Loucy (cell line): ENCODE results near the gene CETN3.

Source experiments
- H2AFZ ChIP-seq: fragments of 200-600 bp; sonication (generic); 2 replicates; pipeline ENCODE4 v1.6.0; 2016; ENCODE audit warnings: antibody characterized with exemption, mild to moderate bottlenecking, low read length, moderate library complexity
- H3F3A ChIP-seq: fragments of 200-600 bp; 2 replicates; pipeline ENCODE4 v1.6.0; 2016; ENCODE audit warnings: antibody characterized with exemption, low read depth, mild to moderate bottlenecking
- H3K27me3 ChIP-seq: fragments of 200-600 bp; sonication (generic); 2 replicates; pipeline ENCODE4 v1.6.1; 2014; ENCODE audit warnings: low read length, mild to moderate bottlenecking; ENCODE audit not compliant: insufficient read depth, poor library complexity, severe bottlenecking
- H3K36me3 ChIP-seq: fragments of 200-600 bp; sonication (generic); 2 replicates; pipeline ENCODE4 v1.6.1; 2016; ENCODE audit warnings: low read length; ENCODE audit not compliant: insufficient read depth
- H3K4me1 ChIP-seq: fragments of 200-600 bp; sonication (generic); 2 replicates; pipeline ENCODE4 v1.5.1; 2014; ENCODE audit warnings: low read length, mild to moderate bottlenecking; ENCODE audit not compliant: insufficient read depth, poor library complexity, severe bottlenecking
- H3K4me2 ChIP-seq: fragments of 200-600 bp; sonication (generic); 2 replicates; pipeline ENCODE4 v1.6.0; 2014; ENCODE audit warnings: antibody characterized with exemption, low read length, low read depth, mild to moderate bottlenecking; ENCODE audit not compliant: poor library complexity, severe bottlenecking
- H3K4me3 ChIP-seq: fragments of 200-600 bp; sonication (generic); 2 replicates; pipeline ENCODE4 v1.5.1; 2014; ENCODE audit warnings: low read length, mild to moderate bottlenecking, mixed read lengths; ENCODE audit not compliant: poor library complexity, severe bottlenecking
- H3K79me2 ChIP-seq: fragments of 200-600 bp; sonication (generic); 2 replicates; pipeline ENCODE4 v1.6.1; 2014; ENCODE audit warnings: low read length; ENCODE audit not compliant: insufficient read depth
- H3K9ac ChIP-seq: fragments of 200-600 bp; sonication (generic); 2 replicates; pipeline ENCODE4 v1.6.0; 2014; ENCODE audit warnings: mild to moderate bottlenecking, low read depth, low read length, moderate library complexity; ENCODE audit not compliant: poor library complexity, severe bottlenecking
- H3K9me2 ChIP-seq: fragments of 200-600 bp; sonication (generic); replicated peaks from 2 replicates; pipeline ENCODE4 v1.6.1; 2016; ENCODE audit warnings: low read depth, low read length, mixed read lengths
- H3K9me3 ChIP-seq: fragments of 200-600 bp; sonication (generic); 2 replicates; pipeline ENCODE4 v1.6.1; 2014; ENCODE audit warnings: mild to moderate bottlenecking, antibody characterized with exemption, low read length, low read depth; ENCODE audit not compliant: insufficient read depth
- H4K20me1 ChIP-seq: fragments of 200-600 bp; sonication (generic); 2 replicates; pipeline ENCODE4 v1.6.0; 2014; ENCODE audit warnings: antibody characterized with exemption, low read length, mild to moderate bottlenecking; ENCODE audit not compliant: insufficient read depth, poor library complexity, severe bottlenecking
- EZH2phosphoT487 ChIP-seq: fragments of 200-600 bp; IDR thresholded peaks from 2 replicates; pipeline ENCODE4 v1.6.1; 2018; ENCODE audit warnings: antibody characterized with exemption, mild to moderate bottlenecking, moderate library complexity, borderline replicate concordance
- TF ChIP-seq, protein P1 (sequence below): fragments of 200-600 bp; sonication (generic); conservative IDR thresholded peaks from 2 replicates; pipeline ENCODE4 v1.5.1; 2014; ENCODE audit warnings: mild to moderate bottlenecking, antibody characterized with exemption, low read length

CETN3 gene

DNA sequence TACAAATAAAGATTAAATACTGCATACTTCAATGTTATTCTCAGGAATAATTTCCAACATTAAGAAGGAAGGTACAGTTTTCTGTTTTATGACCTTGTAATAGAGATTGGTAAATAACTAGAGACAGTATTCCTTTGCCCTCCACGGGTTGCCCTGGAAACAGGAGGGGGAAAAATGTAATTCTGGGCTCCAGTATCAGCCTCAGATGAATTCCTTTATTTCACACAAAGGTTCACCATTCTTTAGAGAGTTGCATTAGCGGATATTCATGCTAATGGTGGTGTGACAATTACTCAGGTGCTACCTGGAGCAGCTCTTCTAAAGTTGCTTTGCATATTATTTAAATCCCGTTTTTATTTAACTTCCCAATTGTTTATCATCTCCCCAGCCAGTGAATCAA, 42.6 kb downstream of the CETN3 start:
- Histone ChIP-seq H3K9me2 (no peaks in the 10 kb centered on the region), H3K79me2 (no peaks in the 10 kb centered on the region), H3K4me3 (no peak overlapping the region), H3F3A (no peaks in the 10 kb centered on the region), H4K20me1 (no peaks in the 10 kb centered on the region), H3K4me2 (no peak overlapping the region), H3K27me3 (no peaks in the 10 kb centered on the region), H3K9ac (no peak overlapping the region), H3K4me1 (no peaks in the 10 kb centered on the region), H2AFZ (no peak overlapping the region), H3K36me3 (no peaks in the 10 kb centered on the region), H3K9me3 (no peaks in the 10 kb centered on the region)
- TF ChIP-seq, protein P1, sequence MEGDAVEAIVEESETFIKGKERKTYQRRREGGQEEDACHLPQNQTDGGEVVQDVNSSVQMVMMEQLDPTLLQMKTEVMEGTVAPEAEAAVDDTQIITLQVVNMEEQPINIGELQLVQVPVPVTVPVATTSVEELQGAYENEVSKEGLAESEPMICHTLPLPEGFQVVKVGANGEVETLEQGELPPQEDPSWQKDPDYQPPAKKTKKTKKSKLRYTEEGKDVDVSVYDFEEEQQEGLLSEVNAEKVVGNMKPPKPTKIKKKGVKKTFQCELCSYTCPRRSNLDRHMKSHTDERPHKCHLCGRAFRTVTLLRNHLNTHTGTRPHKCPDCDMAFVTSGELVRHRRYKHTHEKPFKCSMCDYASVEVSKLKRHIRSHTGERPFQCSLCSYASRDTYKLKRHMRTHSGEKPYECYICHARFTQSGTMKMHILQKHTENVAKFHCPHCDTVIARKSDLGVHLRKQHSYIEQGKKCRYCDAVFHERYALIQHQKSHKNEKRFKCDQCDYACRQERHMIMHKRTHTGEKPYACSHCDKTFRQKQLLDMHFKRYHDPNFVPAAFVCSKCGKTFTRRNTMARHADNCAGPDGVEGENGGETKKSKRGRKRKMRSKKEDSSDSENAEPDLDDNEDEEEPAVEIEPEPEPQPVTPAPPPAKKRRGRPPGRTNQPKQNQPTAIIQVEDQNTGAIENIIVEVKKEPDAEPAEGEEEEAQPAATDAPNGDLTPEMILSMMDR, result no peak
- TF ChIP-seq EZH2phosphoT487, result no peak

DNA sequence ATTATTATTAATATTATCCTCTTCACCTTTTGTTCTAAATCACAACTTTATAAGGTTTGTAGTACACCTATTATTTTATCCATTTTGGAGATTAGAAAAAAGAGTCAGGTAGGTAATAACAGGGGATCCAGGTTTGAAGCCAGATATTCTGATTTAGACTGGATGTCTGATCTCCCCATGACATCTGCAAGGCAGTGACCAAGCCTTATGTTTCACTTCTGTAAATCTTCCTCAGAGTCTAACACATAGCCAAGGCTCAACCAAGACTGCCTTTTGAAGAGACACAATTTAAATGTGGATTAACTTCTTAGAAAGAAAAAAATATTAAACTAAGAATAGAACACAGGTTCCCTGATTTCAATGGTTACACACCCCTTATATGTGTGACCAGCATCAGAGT, 44.2 kb downstream of the CETN3 start:
- Histone ChIP-seq H3K4me1 (no peaks in the 10 kb centered on the region), H3K27me3 (no peaks in the 10 kb centered on the region), H3K9me2 (no peaks in the 10 kb centered on the region), H2AFZ (no peak overlapping the region), H3K4me3 (no peak overlapping the region), H4K20me1 (no peaks in the 10 kb centered on the region), H3K4me2 (no peak overlapping the region), H3F3A (no peaks in the 10 kb centered on the region), H3K79me2 (no peaks in the 10 kb centered on the region), H3K9me3 (no peaks in the 10 kb centered on the region), H3K9ac (no peak overlapping the region), H3K36me3 (no peaks in the 10 kb centered on the region)
- TF ChIP-seq EZH2phosphoT487, result no peak
- TF ChIP-seq, protein P1, result no peak

DNA sequence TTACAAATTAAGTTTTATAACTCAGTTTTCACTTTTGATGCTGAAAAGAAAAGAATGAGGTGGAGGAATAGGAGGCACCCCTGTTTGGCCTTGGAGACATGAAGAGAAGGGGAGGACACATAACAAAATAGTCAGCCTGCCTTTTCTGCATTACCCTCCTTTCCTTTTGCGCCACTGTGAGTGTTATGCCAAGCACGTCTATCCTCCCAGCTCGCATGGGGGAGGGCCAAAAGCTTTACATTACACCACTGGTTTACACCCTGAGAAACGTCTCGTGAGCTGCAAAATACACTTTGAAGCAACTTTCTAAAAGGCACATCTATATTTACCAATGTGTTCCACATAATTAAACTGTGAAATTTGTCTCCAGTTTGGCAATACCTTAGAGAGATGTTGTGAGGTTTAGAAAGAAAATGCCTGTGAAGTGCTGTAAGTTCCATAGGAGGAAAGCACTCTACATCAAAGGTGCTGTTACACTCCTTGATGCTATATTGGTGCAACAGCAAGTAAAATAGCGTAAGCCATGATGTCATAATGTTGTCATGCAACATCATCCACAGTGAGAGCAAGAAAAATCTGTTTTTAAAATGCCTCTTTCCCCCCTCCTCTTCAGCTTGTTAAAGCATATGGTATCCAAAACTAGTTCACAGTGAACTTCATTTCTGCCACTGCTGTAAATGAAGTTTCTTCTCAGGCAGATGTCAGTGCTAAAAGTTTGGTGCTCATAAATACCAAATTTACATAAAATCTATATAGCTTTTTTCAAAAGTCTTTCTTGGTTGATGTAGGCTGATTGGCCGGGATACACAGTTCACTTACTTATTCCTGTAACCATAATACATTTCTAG, 50.3 kb downstream of the CETN3 start:
- TF ChIP-seq, protein P1, result no peak
- no peak for TF ChIP-seq EZH2phosphoT487
- no peaks in the 10 kb centered on the region for H3K27me3 ChIP-seq
- no peaks in the 10 kb centered on the region for H3K79me2 ChIP-seq
- H3K9me2 ChIP-seq, result no peaks in the 10 kb centered on the region
- no peak overlapping the region for H3K4me3 ChIP-seq
- no peak overlapping the region for H3K4me2 ChIP-seq
- no peak overlapping the region for H2AFZ ChIP-seq
- no peaks in the 10 kb centered on the region for H4K20me1 ChIP-seq
- no peaks in the 10 kb centered on the region for H3K9me3 ChIP-seq
- no peaks in the 10 kb centered on the region for H3F3A ChIP-seq
- no peaks in the 10 kb centered on the region for H3K4me1 ChIP-seq
- H3K36me3 ChIP-seq, result no peaks in the 10 kb centered on the region
- no peak overlapping the region for H3K9ac ChIP-seq
